K562 treated with DMSO at 1 percent for 4 hours (cell line): ENCODE results near the gene ELOA. TPM values are rescaled to one million over a fixed set of nuclear protein-coding genes. Genes with fewer than 3 reads are reported as not detected.

Source experiments
- total RNA-seq: library from RNA; unstranded; fragments of 300-600 nt; gene quantifications from 2 replicates; pipeline ENCODE4 v1.2.3, GENCODE V29; 2022; ENCODE audit not compliant: insufficient read depth

The ELOA gene
- 14.8 and 16.6 TPM in 2 replicates for total RNA-seq

GRCh38 chr1:23743287-23744152 lies at the start of gene ELOA:
ELOA (plus strand) TSS chr1:23743471; CDS start chr1:23743504, 33 bp downstream.

GRCh38 chr1:23777979-23778814 lies 34.9 kb downstream of the ELOA start, which contains the start of gene PITHD1:
PITHD1 (plus strand) TSS chr1:23778418; CDS start chr1:23778516, 98 bp downstream.

GRCh38 chr1:23790696-23791515 lies 47.6 kb downstream of the ELOA start, which contains the start of gene LYPLA2:
LYPLA2 (plus strand) TSS chr1:23791145; CDS start chr1:23792683, 1,538 bp downstream.

GRCh38 chr1:23800400-23801337 lies 57.4 kb downstream of the ELOA start, which contains the start of gene GALE:
GALE (minus strand) TSS chr1:23800754; CDS start chr1:23799007, 1,747 bp downstream.

Other genes with a start within 250 kb of the ELOA start
- 11.7 and 12.4 TPM in 2 replicates for gene E2F2, start 212.2 kb upstream of the ELOA start, total RNA-seq
- 227 and 254 TPM in 2 replicates for gene ID3, start 184.0 kb upstream of the ELOA start, total RNA-seq
- gene RPL11, start 51.7 kb upstream of the ELOA start, total RNA-seq, result 4,131 and 4,270 TPM in 2 replicates
- 140 and 154 TPM in 2 replicates for gene PITHD1, start 34.9 kb downstream of the ELOA start, total RNA-seq
- 74.1 and 82.3 TPM in 2 replicates for gene LYPLA2, start 47.7 kb downstream of the ELOA start, total RNA-seq
- gene GALE, start 57.3 kb downstream of the ELOA start, total RNA-seq, result 87.8 and 94.9 TPM in 2 replicates
- gene HMGCL, start 82.0 kb downstream of the ELOA start, total RNA-seq, result 34.6 and 40.8 TPM in 2 replicates
- gene FUCA1, start 124.8 kb downstream of the ELOA start, total RNA-seq, result 21.0 and 21.8 TPM in 2 replicates
- gene CNR2, start 169.9 kb downstream of the ELOA start, total RNA-seq, result not detected in 2 replicates
- 95.7 and 120 TPM in 2 replicates for gene PNRC2, start 216.4 kb downstream of the ELOA start, total RNA-seq
- gene SRSF10, start 236.9 kb downstream of the ELOA start, total RNA-seq, result 65.2 and 91.6 TPM in 2 replicates